GM12891 (cell line): ENCODE results near the gene ADAP1.

Experiments used
- DNase-seq: peaks from one replicate; pipeline ENCODE4 v3.0.0; 2011; ENCODE audit warnings: low spot score; ENCODE audit not compliant: insufficient read length
- FAIRE-seq: peaks from 2 replicates; lab custom pipeline; 2011; peaks lifted over from hg19 to GRCh38; lab: Jason Lieb, UNC
- PAX5 ChIP-seq: IDR thresholded peaks from 2 replicates; pipeline ENCODE4 v1.6.1; 2011; ENCODE audit warnings: low read length, moderate library complexity, mild to moderate bottlenecking; ENCODE audit not compliant: insufficient read depth, severe bottlenecking
- POLR2A ChIP-seq: IDR thresholded peaks from 2 replicates; pipeline ENCODE4 v1.6.1; 2011; ENCODE audit warnings: low read depth, low read length, control low read depth
- POLR2AphosphoS5 ChIP-seq: IDR thresholded peaks from 2 replicates; pipeline ENCODE4 v1.6.1; 2011; ENCODE audit warnings: low read depth, low read length, control low read depth
- POU2F2 ChIP-seq: IDR thresholded peaks from 2 replicates; pipeline ENCODE4 v1.6.1; 2011; ENCODE audit warnings: low read depth, mild to moderate bottlenecking, control low read depth, low read length, moderate library complexity
- SPI1 ChIP-seq: IDR thresholded peaks from 2 replicates; pipeline ENCODE4 v1.6.1; 2011; ENCODE audit warnings: low read depth, low read length, control low read depth
- TAF1 ChIP-seq: IDR thresholded peaks from 2 replicates; pipeline ENCODE4 v1.6.1; 2011; ENCODE audit warnings: low read depth, low read length, control low read depth

The ADAP1 gene

GRCh38 chr7:987909-988308, 33.4 kb upstream of the ADAP1 start:
- FAIRE-seq (no peak), DNase-seq (no peak)
- no peak for TF ChIP-seq POU2F2
- TF ChIP-seq TAF1: no peak
- no peak for TF ChIP-seq POLR2A
- no peak for TF ChIP-seq POLR2AphosphoS5
- no peak for TF ChIP-seq PAX5
- no peak for TF ChIP-seq SPI1

GRCh38 chr7:986766-987751, 32.6 kb upstream of the ADAP1 start:
- no peak for DNase-seq
- TF ChIP-seq POU2F2 (no peak), POLR2A (no peak), POLR2AphosphoS5 (no peak), PAX5 (no peak), SPI1 (no peak), TAF1 (no peak)
- no peak for FAIRE-seq

- no peak for DNase-seq
- TF ChIP-seq TAF1 (no peak), POLR2AphosphoS5 (no peak), POU2F2 (no peak), SPI1 (no peak)
- no peak for FAIRE-seq
Observed at GRCh38 chr7:985915-986741, 31.6 kb upstream of the ADAP1 start.

- no peak for DNase-seq
- FAIRE-seq: no peak
- TF ChIP-seq POU2F2 (no peak), POLR2A (no peak), POLR2AphosphoS5 (no peak), SPI1 (no peak), TAF1 (no peak), PAX5 (no peak)
Observed at GRCh38 chr7:985127-985416, 30.6 kb upstream of the ADAP1 start.

- FAIRE-seq: no peak
- no peak for DNase-seq
- TF ChIP-seq TAF1 (no peak), POLR2AphosphoS5 (no peak), POLR2A (no peak), POU2F2 (no peak), PAX5 (no peak), SPI1 (no peak)
Observed at GRCh38 chr7:984361-985126, 30.1 kb upstream of the ADAP1 start.

- DNase-seq: no peak
- no peak for TF ChIP-seq SPI1
- FAIRE-seq: no peak
Observed at GRCh38 chr7:983616-984071, 29.2 kb upstream of the ADAP1 start.

GRCh38 chr7:983004-983615, 28.6 kb upstream of the ADAP1 start, which contains the start of gene CYP2W1:
CYP2W1 (plus strand) TSS chr7:983181; CDS start chr7:983212, 31 bp downstream.
- no peak for DNase-seq
- no peak for FAIRE-seq
- TF ChIP-seq POLR2AphosphoS5 (no peak), POLR2A (no peak), SPI1 (no peak), TAF1 (no peak)

GRCh38 chr7:982511-983003, 28.1 kb upstream of the ADAP1 start:
- DNase-seq (no peak), FAIRE-seq (no peak)
- TF ChIP-seq SPI1: no peak
- no peak for TF ChIP-seq POLR2AphosphoS5
- TF ChIP-seq POLR2A: no peak
- no peak for TF ChIP-seq POU2F2
- TF ChIP-seq TAF1: no peak
- no peak for TF ChIP-seq PAX5

GRCh38 chr7:981793-982510, 27.5 kb upstream of the ADAP1 start:
- DNase-seq (no peak), FAIRE-seq (no peak)
- TF ChIP-seq PAX5 (no peak), POU2F2 (no peak), TAF1 (no peak), POLR2AphosphoS5 (no peak), POLR2A (no peak), SPI1 (no peak)
